GM12878 (cell line): ENCODE measurements around the gene MDH1. TPM values are rescaled to one million over a fixed set of nuclear protein-coding genes. Genes with fewer than 3 reads are reported as not detected.

Source experiments
- ATAC-seq: fragments of 200-7000 bp; cut with Tn5 transposase; 3 replicates; pipeline ENCODE4 v1.9.1; 2020; ENCODE audit warnings: mild to moderate bottlenecking, moderate library complexity
- BruUV-seq: library from RNA; stranded (reverse); fragments of 400-500 nt; replicated peaks from 2 replicates; lab custom pipeline; 2021; lab: Mats Ljungman, UMichigan
- CTCF ChIA-PET: fragments of 300-600 bp; sonication (Branson Sonifier 250); formaldehyde crosslinking; extraction: SDS; loops from one replicate; lab custom pipeline; 2021; ENCODE audit warnings: inconsistent platforms; lab: Yijun Ruan, JAX
- POLR2A ChIA-PET: fragments of 350-600 bp; formaldehyde crosslinking; extraction: SDS; loops from one replicate; lab custom pipeline; 2021; ENCODE audit warnings: inconsistent platforms; lab: Charles Lee
- RAD21 ChIA-PET: fragments of 300-600 bp; sonication (Branson Sonifier 250); formaldehyde crosslinking; loops from one replicate; lab custom pipeline; 2023; ENCODE audit warnings: antibody characterized with exemption; ENCODE audit not compliant: unreplicated experiment; lab: Charles Lee
- SMC1A ChIA-PET: fragments of 300-600 bp; sonication (Branson Sonifier 250); formaldehyde crosslinking; loops from one replicate; lab custom pipeline; 2023; ENCODE audit not compliant: unreplicated experiment, uncharacterized antibody; lab: Charles Lee
- DNase-seq: peaks from one replicate; pipeline ENCODE4 v3.0.0-alpha.2; 2011; ENCODE audit warnings: low read depth, low spot score
- FAIRE-seq: peaks from 3 replicates; lab custom pipeline; 2011; peaks lifted over from hg19 to GRCh38; lab: Jason Lieb, UNC
- H2AFZ ChIP-seq: 2 replicates; pipeline ENCODE4 v1.6.0; 2011; ENCODE audit warnings: low read depth, low read length, control low read depth; ENCODE audit not compliant: control insufficient read depth
- H3K27ac ChIP-seq: 2 replicates; pipeline ENCODE4 v1.5.1; 2011; ENCODE audit warnings: control low read depth; ENCODE audit not compliant: control insufficient read depth, insufficient read depth
- H3K27me3 ChIP-seq, 2 experiments: replicated peaks in 1 of 2; 2 replicates each; pipeline versions ENCODE4 v1.6.0 to v1.6.1; 2011; ENCODE audit warnings: low read length in 1 of 2; ENCODE audit not compliant: control insufficient read depth in 2 of 2, insufficient read depth in 2 of 2
- H3K36me3 ChIP-seq, 2 experiments: 2 replicates each; pipeline ENCODE4 v1.5.1; 2011; ENCODE audit warnings: low read length in 1 of 2; ENCODE audit not compliant: control insufficient read depth in 2 of 2, insufficient read depth in 2 of 2
- H3K4me1 ChIP-seq: 2 replicates; pipeline ENCODE4 v1.6.1; 2011; ENCODE audit warnings: mild to moderate bottlenecking, low read length, moderate library complexity, mixed read lengths; ENCODE audit not compliant: control insufficient read depth, insufficient read depth
- H3K4me2 ChIP-seq: 2 replicates; pipeline ENCODE4 v1.6.0; 2011; ENCODE audit warnings: control low read depth; ENCODE audit not compliant: control insufficient read depth, insufficient read depth
- H3K4me3 ChIP-seq: fragments of 200-600 bp; sonication (generic); 2 replicates; pipeline ENCODE4 v1.5.1; 2016
- H3K79me2 ChIP-seq: 2 replicates; pipeline ENCODE4 v1.6.0; 2011; ENCODE audit warnings: low read length; ENCODE audit not compliant: control insufficient read depth, insufficient read depth
- H3K9ac ChIP-seq: 2 replicates; pipeline ENCODE4 v1.8.0; 2011; ENCODE audit warnings: low read length, control low read depth, mixed read lengths; ENCODE audit not compliant: control insufficient read depth, insufficient read depth
- H3K9me3 ChIP-seq: replicated peaks from 3 replicates; pipeline ENCODE4 v1.5.1; 2011; ENCODE audit warnings: mild to moderate bottlenecking, low read length; ENCODE audit not compliant: control insufficient read depth, insufficient read depth
- H4K20me1 ChIP-seq: 2 replicates; pipeline ENCODE4 v1.6.0; 2011; ENCODE audit not compliant: control insufficient read depth, insufficient read depth
- CBX3 ChIP-seq: fragments of 200-600 bp; sonication (generic); IDR thresholded peaks from 2 replicates; pipeline ENCODE4 v1.6.1; 2016; ENCODE audit warnings: low read depth, borderline replicate concordance
- CHD4 ChIP-seq: fragments of 200-600 bp; sonication (generic); IDR thresholded peaks from 2 replicates; pipeline ENCODE4 v1.6.1; 2016; ENCODE audit warnings: mild to moderate bottlenecking
- IKZF1 ChIP-seq: fragments of 450-650 bp; conservative IDR thresholded peaks from 2 replicates; pipeline ENCODE4 v1.6.1; 2017; ENCODE audit warnings: antibody characterized with exemption, mild to moderate bottlenecking
- NR2C2 ChIP-seq: IDR thresholded peaks from 2 replicates; pipeline ENCODE4 v1.6.1; 2011; ENCODE audit warnings: borderline replicate concordance, low read depth; ENCODE audit not compliant: control insufficient read depth, insufficient read length
- RAD51 ChIP-seq: fragments of 450-650 bp; IDR thresholded peaks from 2 replicates; pipeline ENCODE4 v1.6.1; 2016; ENCODE audit warnings: moderate library complexity, mild to moderate bottlenecking, inconsistent platforms
- STAT3 ChIP-seq: IDR thresholded peaks from 2 replicates; pipeline ENCODE4 v1.6.1; 2011; ENCODE audit warnings: low read depth, low read length, improper control_type of control experiment
- ZBTB4 ChIP-seq: fragments of 450-650 bp; formaldehyde crosslinking; IDR thresholded peaks from 2 replicates; pipeline ENCODE4 v1.4.0; 2022; ENCODE audit warnings: mild to moderate bottlenecking, moderate library complexity
- ZNF207 ChIP-seq: fragments of 450-650 bp; IDR thresholded peaks from 2 replicates; pipeline ENCODE4 v1.6.1; 2014; ENCODE audit warnings: antibody characterized with exemption, mild to moderate bottlenecking, borderline replicate concordance
- WGBS: methylation state at CpG from one replicate; pipeline ENCODE4 v1.1.6; 2016; ENCODE audit warnings: low lambda C conversion rate; ENCODE audit not compliant: insufficient replicate concordance, insufficient coverage; ENCODE audit errors: missing lambda C conversion rate; 5-methylcytosine and 5-hydroxymethylcytosine counted together
- in situ Hi-C: fragments of 300-500 bp; cut with MboI; formaldehyde crosslinking; loops from 9 replicates; pipeline ENCODE4 v1.14.3; 2018; ENCODE audit warnings: mixed read lengths
- intact Hi-C: fragments of 100-400 bp; cut with micrococcal nuclease; formaldehyde crosslinking; loops from one replicate; pipeline ENCODE4 v1.14.2; 2022; ENCODE audit not compliant: unreplicated experiment
- polyA plus RNA-seq, 11 experiments: library from polyadenylated mRNA; depleted of rRNA in 4 of 11; unstranded in 6 of 11; stranded (reverse) in 5 of 11; fragments of >200 nt; fragmentation: Nextera tagmentation in 4 of 11; fragmentation: Illumina TruSeq in 1 of 11; extraction: Ambion mirVana in 4 of 11; extraction: Trizol in 1 of 11; gene quantifications; 1 replicate in 1 of 11; 2 replicates in 10 of 11; pipeline versions ENCODE4 v1.2.1 to v1.2.3, GENCODE V29; 2011 to 2016; ENCODE audit warnings: inconsistent platforms in 2 of 11, missing spikeins in 2 of 11, low read depth in 1 of 11
- total RNA-seq, 4 experiments: library from RNA; depleted of rRNA in 3 of 4; stranded (reverse); fragments of >200 nt in 3 of 4; fragmentation: Illumina TruSeq in 1 of 4; extraction: Trizol in 1 of 4; gene quantifications; 2 replicates each; pipeline versions ENCODE4 v1.2.1 to v1.2.3, GENCODE V29; 2013 to 2021
- TF ChIP-seq, protein P1 (sequence below): IDR thresholded peaks from 2 replicates; pipeline ENCODE4 v1.6.1; 2012; ENCODE audit warnings: low read depth, low read length, improper control_type of control experiment
- TF ChIP-seq, protein P2 (sequence below): fragments of 450-650 bp; IDR thresholded peaks from 2 replicates; pipeline ENCODE4 v1.6.1; 2017; ENCODE audit warnings: mild to moderate bottlenecking
- TF ChIP-seq, protein P3 (sequence below): fragments of 150-350 bp; IDR thresholded peaks from 2 replicates; pipeline ENCODE4 v1.6.1; 2014; ENCODE audit warnings: mild to moderate bottlenecking, low read depth, low read length

MDH1 gene
- total and polyA plus RNA-seq, 10 of the 15 experiments (the other 5 are each of a cell fraction or from before 2014, with no cell fraction given), result 254 to 1,581 (median 440) TPM

- CTCF ChIA-PET, result no interaction called here
- TF ChIP-seq, protein P1, sequence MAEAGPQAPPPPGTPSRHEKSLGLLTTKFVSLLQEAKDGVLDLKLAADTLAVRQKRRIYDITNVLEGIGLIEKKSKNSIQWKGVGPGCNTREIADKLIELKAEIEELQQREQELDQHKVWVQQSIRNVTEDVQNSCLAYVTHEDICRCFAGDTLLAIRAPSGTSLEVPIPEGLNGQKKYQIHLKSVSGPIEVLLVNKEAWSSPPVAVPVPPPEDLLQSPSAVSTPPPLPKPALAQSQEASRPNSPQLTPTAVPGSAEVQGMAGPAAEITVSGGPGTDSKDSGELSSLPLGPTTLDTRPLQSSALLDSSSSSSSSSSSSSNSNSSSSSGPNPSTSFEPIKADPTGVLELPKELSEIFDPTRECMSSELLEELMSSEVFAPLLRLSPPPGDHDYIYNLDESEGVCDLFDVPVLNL, result no peak
- TF ChIP-seq STAT3 (no peak), CHD4 (no peak), ZNF207 (no peak), RAD51 (no peak)
- Histone ChIP-seq H3K79me2 (no peaks in the 10 kb centered on the region), H3K9ac (no peak overlapping the region), H3K4me3 (no peak overlapping the region), H3K27me3 (no peaks in the 10 kb centered on the region), H3K4me1 (no peaks in the 10 kb centered on the region), H3K4me2 (no peak overlapping the region), H3K27ac (no peak overlapping the region), H3K9me3 (no peaks in the 10 kb centered on the region; the same call in 2 of the 3 replicates), H4K20me1 (no peaks in the 10 kb centered on the region), H3K36me3 (no peaks in the 10 kb centered on the region), H2AFZ (no peak overlapping the region)
- 59% methylated on average over 1 of the region's 1 CpG for WGBS
- RAD21 ChIA-PET, result no interaction called here
- ATAC-seq (no peak), DNase-seq (no peak), FAIRE-seq (no peak)
- in situ Hi-C loops (no loop called here), intact Hi-C loops (no loop called here)
- BruUV-seq, result no TSS peak
- SMC1A ChIA-PET, result no interaction called here
- POLR2A ChIA-PET, result no interaction called here
Observed at GRCh38 chr2:63639344-63639743, 50.6 kb downstream of the MDH1 start.

DNA sequence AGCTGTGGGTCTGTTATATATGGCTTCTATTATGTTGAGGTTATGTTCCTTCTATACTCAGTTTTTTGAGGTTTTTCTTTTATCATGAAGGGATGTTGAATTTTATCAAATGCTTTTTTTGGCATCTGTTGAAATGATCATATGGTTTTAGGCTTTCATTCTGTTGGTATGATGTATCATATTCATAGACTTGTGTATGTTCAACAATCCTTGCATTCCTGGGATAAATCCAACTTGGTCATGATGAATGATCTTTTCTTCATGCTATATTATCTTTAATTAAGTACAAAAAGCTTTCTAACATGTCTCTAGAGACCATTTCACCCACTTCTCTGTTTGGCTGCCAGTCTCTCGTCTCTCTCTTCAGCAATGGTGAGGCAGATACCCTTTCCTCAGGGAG is 54.2 kb downstream of the MDH1 start:
- Histone ChIP-seq H3K27me3 (no peaks in the 10 kb centered on the region), H3K9ac (no peak overlapping the region), H3K9me3 (no peaks in the 10 kb centered on the region; the same call in 2 of the 3 replicates), H3K4me3 (no peak overlapping the region), H3K79me2 (no peaks in the 10 kb centered on the region), H3K4me1 (no peaks in the 10 kb centered on the region), H2AFZ (no peak overlapping the region), H3K36me3 (no peaks in the 10 kb centered on the region), H3K4me2 (no peak overlapping the region), H4K20me1 (no peaks in the 10 kb centered on the region), H3K27ac (no peak overlapping the region)
- CTCF ChIA-PET, result no interaction called here
- ATAC-seq, result no peak
- in situ Hi-C loops (no loop called here), intact Hi-C loops (no loop called here)
- SMC1A ChIA-PET, result no interaction called here
- no peak for DNase-seq
- RAD21 ChIA-PET, result no interaction called here
- FAIRE-seq, result no peak
- POLR2A ChIA-PET, result no interaction called here
- WGBS, result 0% methylated on average over 1 of the region's 1 CpG
- BruUV-seq, result no TSS peak
- TF ChIP-seq CBX3, result no peak
- TF ChIP-seq, protein P2, sequence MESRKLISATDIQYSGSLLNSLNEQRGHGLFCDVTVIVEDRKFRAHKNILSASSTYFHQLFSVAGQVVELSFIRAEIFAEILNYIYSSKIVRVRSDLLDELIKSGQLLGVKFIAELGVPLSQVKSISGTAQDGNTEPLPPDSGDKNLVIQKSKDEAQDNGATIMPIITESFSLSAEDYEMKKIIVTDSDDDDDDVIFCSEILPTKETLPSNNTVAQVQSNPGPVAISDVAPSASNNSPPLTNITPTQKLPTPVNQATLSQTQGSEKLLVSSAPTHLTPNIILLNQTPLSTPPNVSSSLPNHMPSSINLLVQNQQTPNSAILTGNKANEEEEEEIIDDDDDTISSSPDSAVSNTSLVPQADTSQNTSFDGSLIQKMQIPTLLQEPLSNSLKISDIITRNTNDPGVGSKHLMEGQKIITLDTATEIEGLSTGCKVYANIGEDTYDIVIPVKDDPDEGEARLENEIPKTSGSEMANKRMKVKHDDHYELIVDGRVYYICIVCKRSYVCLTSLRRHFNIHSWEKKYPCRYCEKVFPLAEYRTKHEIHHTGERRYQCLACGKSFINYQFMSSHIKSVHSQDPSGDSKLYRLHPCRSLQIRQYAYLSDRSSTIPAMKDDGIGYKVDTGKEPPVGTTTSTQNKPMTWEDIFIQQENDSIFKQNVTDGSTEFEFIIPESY, result no peak
- no peak for TF ChIP-seq NR2C2
- no peak for TF ChIP-seq IKZF1
- TF ChIP-seq, protein P3, sequence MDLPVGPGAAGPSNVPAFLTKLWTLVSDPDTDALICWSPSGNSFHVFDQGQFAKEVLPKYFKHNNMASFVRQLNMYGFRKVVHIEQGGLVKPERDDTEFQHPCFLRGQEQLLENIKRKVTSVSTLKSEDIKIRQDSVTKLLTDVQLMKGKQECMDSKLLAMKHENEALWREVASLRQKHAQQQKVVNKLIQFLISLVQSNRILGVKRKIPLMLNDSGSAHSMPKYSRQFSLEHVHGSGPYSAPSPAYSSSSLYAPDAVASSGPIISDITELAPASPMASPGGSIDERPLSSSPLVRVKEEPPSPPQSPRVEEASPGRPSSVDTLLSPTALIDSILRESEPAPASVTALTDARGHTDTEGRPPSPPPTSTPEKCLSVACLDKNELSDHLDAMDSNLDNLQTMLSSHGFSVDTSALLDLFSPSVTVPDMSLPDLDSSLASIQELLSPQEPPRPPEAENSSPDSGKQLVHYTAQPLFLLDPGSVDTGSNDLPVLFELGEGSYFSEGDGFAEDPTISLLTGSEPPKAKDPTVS, result no peak
- no peak for TF ChIP-seq ZBTB4 (CRISPR knock-in tag)
